HCT116 (cell line): ENCODE data around the gene LTC4S. TPM values are rescaled to one million over a fixed set of nuclear protein-coding genes. Genes with fewer than 3 reads are reported as not detected.

ENCODE experiments used
- ATAC-seq: fragments of 200-7000 bp; cut with Tn5 transposase; 2 replicates; pipeline ENCODE4 v1.9.1; 2020; ENCODE audit warnings: mild to moderate bottlenecking, moderate library complexity
- BruUV-seq: library from RNA; stranded (reverse); fragments of 400-500 nt; replicated peaks from 2 replicates; lab custom pipeline; 2021; lab: Mats Ljungman, UMichigan
- CTCF ChIA-PET: fragments of 300-600 bp; sonication (Branson Sonifier 250); formaldehyde crosslinking; loops from one replicate; lab custom pipeline; 2021; ENCODE audit warnings: antibody characterized with exemption; lab: Charles Lee
- POLR2A ChIA-PET: fragments of 300-600, 350-600 bp; sonication (Branson Sonifier 250); formaldehyde crosslinking; loops from one replicate; lab custom pipeline; 2021; ENCODE audit warnings: antibody characterized with exemption; lab: Charles Lee
- RAD21 ChIA-PET, 2 experiments: fragments of 300-600 bp; sonication (Branson Sonifier 250); formaldehyde crosslinking; loops; one replicate each; lab custom pipeline; 2023; ENCODE audit warnings: low total read pairs in 2 of 2; ENCODE audit not compliant: uncharacterized antibody in 2 of 2, unreplicated experiment in 2 of 2, low non-redundant PET in 1 of 2; lab: Charles Lee
- DNase-seq: peaks from one replicate; pipeline ENCODE4 v3.0.0-alpha.2; 2010; ENCODE audit warnings: low read depth, low spot score
- H2AFZ ChIP-seq: fragments of 200-600 bp; shearing (Covaris generic), sonication (generic); 2 replicates; pipeline ENCODE4 v1.6.1; 2017; ENCODE audit warnings: low read depth, mixed run types, mixed read lengths, antibody characterized with exemption, low read length; ENCODE audit not compliant: poor library complexity, severe bottlenecking
- H3K27ac ChIP-seq: 2 replicates; pipeline ENCODE4 v1.5.1; 2012; ENCODE audit warnings: low read depth, low read length
- H3K27me3 ChIP-seq: fragments of 200-600 bp; sonication (generic); 2 replicates; pipeline ENCODE4 v1.6.1; 2016; ENCODE audit warnings: mixed run types, low read length, mixed read lengths; ENCODE audit not compliant: insufficient read depth
- H3K36me3 ChIP-seq, 2 experiments: fragments of 200-500 bp in 1 of 2; fragments of 200-600 bp in 1 of 2; sonication (Bioruptor generic) in 1 of 2; sonication (generic) in 1 of 2; 2 replicates each; pipeline versions ENCODE4 v1.5.1 to v1.6.1; 2014 to 2016; ENCODE audit warnings: low read length in 2 of 2, inconsistent platforms in 1 of 2, mixed read lengths in 1 of 2, mixed run types in 1 of 2; ENCODE audit not compliant: insufficient read depth in 2 of 2, control insufficient read depth in 1 of 2
- H3K4me1 ChIP-seq, 2 experiments: fragments of 200-600 bp in 1 of 2; sonication (generic) in 1 of 2; 2 replicates each; pipeline versions ENCODE4 v1.5.1 to v1.6.1; 2012 to 2017; ENCODE audit warnings: low read length in 2 of 2, inconsistent platforms in 1 of 2, mild to moderate bottlenecking in 1 of 2, mixed read lengths in 1 of 2, mixed run types in 1 of 2, moderate library complexity in 1 of 2; ENCODE audit not compliant: insufficient read depth in 2 of 2, control insufficient read depth in 1 of 2
- H3K4me2 ChIP-seq: fragments of 200-600 bp; sonication (generic); 2 replicates; pipeline ENCODE4 v1.6.1; 2017; ENCODE audit warnings: mixed run types, low read length, mixed read lengths
- H3K4me3 ChIP-seq, 2 experiments: fragments of 200-600 bp in 1 of 2; sonication (generic) in 1 of 2; replicated peaks in 1 of 2; 2 replicates each; pipeline ENCODE4 v1.5.1; 2011 to 2016; ENCODE audit warnings: low read length in 2 of 2, control low read depth in 1 of 2, low read depth in 1 of 2, mild to moderate bottlenecking in 1 of 2, mixed read lengths in 1 of 2, mixed run types in 1 of 2
- H3K79me2 ChIP-seq: fragments of 200-600 bp; sonication (generic); 2 replicates; pipeline ENCODE4 v1.6.1; 2017; ENCODE audit warnings: mild to moderate bottlenecking, mixed run types, low read length, moderate library complexity, mixed read lengths; ENCODE audit not compliant: insufficient read depth
- H3K9ac ChIP-seq: fragments of 200-600 bp; sonication (generic); 2 replicates; pipeline ENCODE4 v1.6.1; 2016; ENCODE audit warnings: low read length, mixed read lengths
- H3K9me2 ChIP-seq: fragments of 200-600 bp; sonication (generic), shearing (Covaris generic); 2 replicates; pipeline ENCODE4 v1.6.1; 2017; ENCODE audit warnings: mixed run types, mild to moderate bottlenecking, moderate library complexity; ENCODE audit not compliant: insufficient read depth
- H3K9me3 ChIP-seq, 2 experiments: fragments of 200-500 bp in 1 of 2; fragments of 200-600 bp in 1 of 2; sonication (Bioruptor generic) in 1 of 2; sonication (generic) in 1 of 2; 2 replicates each; pipeline ENCODE4 v1.6.1; 2014 to 2017; ENCODE audit warnings: low read length in 2 of 2, mixed read lengths in 2 of 2, inconsistent platforms in 1 of 2, low read depth in 1 of 2, mild to moderate bottlenecking in 1 of 2, mixed run types in 1 of 2, moderate library complexity in 1 of 2; ENCODE audit not compliant: control insufficient read depth in 1 of 2, insufficient read depth in 1 of 2
- H4K20me1 ChIP-seq: fragments of 200-600 bp; sonication (generic), shearing (Covaris generic); 2 replicates; pipeline ENCODE4 v1.6.1; 2017; ENCODE audit warnings: mixed run types, mild to moderate bottlenecking, moderate library complexity; ENCODE audit not compliant: insufficient read depth
- EZH2 ChIP-seq: fragments of 200-600 bp; sonication (generic); IDR thresholded peaks from 2 replicates; pipeline ENCODE4 v1.6.1; 2017; ENCODE audit warnings: antibody characterized with exemption, mixed run types
- JUND ChIP-seq: IDR thresholded peaks from 2 replicates; pipeline ENCODE4 v1.6.1; 2012
- POLR2A ChIP-seq: IDR thresholded peaks from 2 replicates; pipeline ENCODE4 v1.7.0; 2011; ENCODE audit warnings: borderline replicate concordance; ENCODE audit not compliant: insufficient read depth, insufficient read length; ENCODE audit errors: extremely low read depth
- intact Hi-C: fragments of 100-400 bp; cut with micrococcal nuclease; formaldehyde crosslinking; loops from 2 replicates; pipeline ENCODE4 v1.10.0; 2022
- total RNA-seq: library from RNA; stranded (reverse); gene quantifications from one replicate; pipeline ENCODE4 v1.2.1, GENCODE V29; 2021; ENCODE audit not compliant: unreplicated experiment
- TF ChIP-seq, protein P1 (sequence below): IDR thresholded peaks from 2 replicates; pipeline ENCODE4 v1.6.1; 2012
- TF ChIP-seq, protein P2 (sequence below), 3 experiments: fragments of 200-600 bp in 1 of 3; sonication (generic) in 1 of 3; IDR thresholded peaks in 2 of 3; conservative IDR thresholded peaks in 1 of 3; 2 replicates each; pipeline ENCODE4 v1.5.1; 2012 to 2017; ENCODE audit warnings: low read depth in 2 of 3, low read length in 2 of 3, antibody characterized with exemption in 1 of 3, borderline replicate concordance in 1 of 3, control low read depth in 1 of 3, mild to moderate bottlenecking in 1 of 3, mixed read lengths in 1 of 3, mixed run types in 1 of 3, moderate library complexity in 1 of 3; ENCODE audit not compliant: insufficient read depth in 1 of 3

The LTC4S gene
- total RNA-seq, 1 experiment from 2014 or later = 5.0 TPM

DNA sequence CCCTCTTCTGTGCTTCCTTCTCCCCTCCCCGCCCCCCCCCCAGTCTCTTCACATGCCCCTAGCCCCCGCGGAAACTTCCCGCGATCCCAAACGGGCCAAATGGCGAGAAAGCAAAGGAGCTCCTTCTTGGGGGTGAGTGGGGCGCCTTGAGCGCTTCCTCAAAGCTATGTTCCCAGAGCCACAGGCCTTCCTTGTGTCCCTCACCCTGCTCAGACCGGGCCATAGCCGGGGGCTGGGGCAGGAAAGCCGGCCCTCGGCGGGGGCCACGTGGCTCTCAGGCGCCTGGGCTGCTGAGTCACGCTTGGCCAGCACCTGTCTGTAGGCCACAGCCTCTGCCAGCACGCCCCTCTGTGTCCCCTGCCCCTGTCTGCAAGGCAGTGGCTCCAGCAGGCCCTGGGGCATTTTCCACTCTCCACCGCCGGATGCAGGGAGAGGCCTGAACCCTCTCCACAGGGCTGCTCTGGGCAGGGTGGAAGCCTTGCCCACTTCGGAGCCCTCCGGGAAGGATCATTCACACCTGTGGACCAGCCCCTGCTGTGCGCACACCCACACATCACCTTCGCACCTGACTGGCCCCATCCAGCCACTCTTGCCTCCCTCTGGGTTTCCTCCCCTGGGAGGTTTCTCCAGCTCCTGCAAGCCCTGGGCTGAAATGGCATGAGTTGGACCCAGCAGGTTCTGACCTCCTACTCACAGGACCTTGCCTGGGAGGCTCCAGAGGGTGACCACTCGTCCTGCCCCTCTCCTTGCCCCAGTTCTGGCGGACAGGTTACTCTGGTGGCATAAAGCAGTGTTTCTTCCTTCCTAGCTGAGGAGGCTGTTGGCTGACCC lies 25.7 kb downstream of the LTC4S start (continued):
- TF ChIP-seq EZH2 (no peak), POLR2A (no peak)
- TF ChIP-seq, protein P1, sequence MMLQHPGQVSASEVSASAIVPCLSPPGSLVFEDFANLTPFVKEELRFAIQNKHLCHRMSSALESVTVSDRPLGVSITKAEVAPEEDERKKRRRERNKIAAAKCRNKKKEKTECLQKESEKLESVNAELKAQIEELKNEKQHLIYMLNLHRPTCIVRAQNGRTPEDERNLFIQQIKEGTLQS = no peak

DNA sequence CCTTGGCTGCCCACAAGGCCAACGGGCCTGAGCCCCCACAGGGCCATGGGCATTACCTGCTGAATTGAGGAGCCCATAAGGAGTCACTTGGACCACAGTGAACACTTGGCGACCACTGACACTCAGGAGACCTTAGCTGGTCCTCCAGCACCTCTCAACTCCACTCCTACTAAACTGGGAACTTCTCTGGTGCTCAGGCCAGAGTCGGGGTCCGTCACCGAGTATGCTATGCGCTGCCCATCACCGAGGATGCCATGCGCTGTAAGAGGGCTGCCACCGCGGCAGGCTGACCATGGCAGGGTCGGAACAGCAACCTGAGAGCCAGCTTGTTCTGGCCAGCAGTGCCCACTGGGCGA lies 26.3 kb downstream of the LTC4S start:
- Histone ChIP-seq H3K79me2 (peaks cover 43% of the 10 kb centered on the region), H3K9me3 (no peaks in the 10 kb centered on the region), H3K27me3 (no peaks in the 10 kb centered on the region), H3K4me3 (peak overlapping the region; percentile 76 to 87; a peak in 3 of 4 replicates), H3K4me1 (peaks cover 35 to 52% of the 10 kb centered on the region in 2 experiments), H3K4me2 (peak overlapping the region; percentile 94), H2AFZ (no peak overlapping the region), H3K27ac (peak overlapping the region; percentile 99), H3K9ac (peak overlapping the region; percentile 97)
- DNase-seq = no peak
- BruUV-seq = TSS peak; percentile 51
- ATAC-seq = peak; percentile 7
- ChIA-PET RAD21 (interaction anchor here in 1 of 2 experiments (1.2 kb wide), 1 partner anchor 13 kb away, joined by 3 read pairs; the partner anchor contains the start of gene MGAT4B), POLR2A (interaction anchor here (1.0 to 2.5 kb wide), 6 partner anchors 9 to 197 kb away, joined by 3 to 18 read pairs (median 6); partner anchors contain the start of genes HNRNPH1 and MAML1)
- no peak for TF ChIP-seq JUND
- TF ChIP-seq, protein P2, sequence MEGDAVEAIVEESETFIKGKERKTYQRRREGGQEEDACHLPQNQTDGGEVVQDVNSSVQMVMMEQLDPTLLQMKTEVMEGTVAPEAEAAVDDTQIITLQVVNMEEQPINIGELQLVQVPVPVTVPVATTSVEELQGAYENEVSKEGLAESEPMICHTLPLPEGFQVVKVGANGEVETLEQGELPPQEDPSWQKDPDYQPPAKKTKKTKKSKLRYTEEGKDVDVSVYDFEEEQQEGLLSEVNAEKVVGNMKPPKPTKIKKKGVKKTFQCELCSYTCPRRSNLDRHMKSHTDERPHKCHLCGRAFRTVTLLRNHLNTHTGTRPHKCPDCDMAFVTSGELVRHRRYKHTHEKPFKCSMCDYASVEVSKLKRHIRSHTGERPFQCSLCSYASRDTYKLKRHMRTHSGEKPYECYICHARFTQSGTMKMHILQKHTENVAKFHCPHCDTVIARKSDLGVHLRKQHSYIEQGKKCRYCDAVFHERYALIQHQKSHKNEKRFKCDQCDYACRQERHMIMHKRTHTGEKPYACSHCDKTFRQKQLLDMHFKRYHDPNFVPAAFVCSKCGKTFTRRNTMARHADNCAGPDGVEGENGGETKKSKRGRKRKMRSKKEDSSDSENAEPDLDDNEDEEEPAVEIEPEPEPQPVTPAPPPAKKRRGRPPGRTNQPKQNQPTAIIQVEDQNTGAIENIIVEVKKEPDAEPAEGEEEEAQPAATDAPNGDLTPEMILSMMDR (IDR thresholded peaks at IDR 0.05 in 2 of 3, conservative IDR thresholded peaks at IDR 0.05 in 1 of 3; ENCODE audit: borderline replicate concordance in 1 of 3, insufficient read depth in 1 of 3, low read depth in 2 of 3, low read length in 2 of 3) = no peak
- TF ChIP-seq, all 23 proteins: peak for 0
- intact Hi-C loops = loop anchor here (2.0 kb wide), 2 partner anchors 13 to 39 kb away; partner anchors contain the start of genes MGAT4B and MRNIP
- CTCF ChIA-PET = interaction anchor here (0.6 to 2.2 kb wide), 2 partner anchors 18 to 24 kb away, joined by 4 to 8 read pairs; no protein-coding TSS in a partner anchor
- peaks cover 22 to 33% of the 10 kb centered on the region in 2 experiments; a peak in 3 of 4 replicates for H3K36me3 ChIP-seq
- peaks cover 12% of the 10 kb centered on the region; the same call in 1 of the 2 replicates for H4K20me1 ChIP-seq
- H3K9me2 ChIP-seq = no peaks in the 10 kb centered on the region
